Neutrophil (primary cell): Measurements from ENCODE around the gene OR2T27.

Experiments used
- H3K27ac ChIP-seq: fragments of 200-600 bp; sonication (generic); 2 replicates; pipeline ENCODE4 v1.5.1; 2016; ENCODE audit warnings: mild to moderate bottlenecking, moderate library complexity
- H3K27me3 ChIP-seq: fragments of 200-600 bp; sonication (generic); 2 replicates; pipeline ENCODE4 v1.6.0; 2016; ENCODE audit warnings: mild to moderate bottlenecking
- H3K36me3 ChIP-seq: fragments of 200-600 bp; sonication (generic); 2 replicates; pipeline ENCODE4 v1.5.1; 2017
- H3K4me1 ChIP-seq, 2 experiments: fragments of 200-600 bp in 1 of 2; sonication (generic) in 1 of 2; 1 replicate in 1 of 2; 2 replicates in 1 of 2; pipeline versions ENCODE4 v1.5.1 to v1.6.1; 2013 to 2016; ENCODE audit warnings: low read depth in 1 of 2, low read length in 1 of 2, mild to moderate bottlenecking in 1 of 2, moderate library complexity in 1 of 2; ENCODE audit not compliant: control insufficient read depth in 1 of 2, insufficient read depth in 1 of 2
- H3K4me3 ChIP-seq, 2 experiments: fragments of 200-600 bp in 1 of 2; sonication (generic) in 1 of 2; 1 replicate in 1 of 2; 2 replicates in 1 of 2; pipeline ENCODE4 v1.5.1; 2013 to 2016; ENCODE audit warnings: low read depth in 1 of 2, low read length in 1 of 2, mild to moderate bottlenecking in 1 of 2, moderate library complexity in 1 of 2
- H3K9me3 ChIP-seq: fragments of 200-600 bp; sonication (generic); 2 replicates; pipeline ENCODE4 v1.5.1; 2016
- TF ChIP-seq, protein P1 (sequence below): fragments of 200-600 bp; sonication (generic); IDR thresholded peaks from 2 replicates; pipeline ENCODE4 v1.5.1; 2016; ENCODE audit warnings: antibody characterized with exemption

OR2T27 gene

DNA sequence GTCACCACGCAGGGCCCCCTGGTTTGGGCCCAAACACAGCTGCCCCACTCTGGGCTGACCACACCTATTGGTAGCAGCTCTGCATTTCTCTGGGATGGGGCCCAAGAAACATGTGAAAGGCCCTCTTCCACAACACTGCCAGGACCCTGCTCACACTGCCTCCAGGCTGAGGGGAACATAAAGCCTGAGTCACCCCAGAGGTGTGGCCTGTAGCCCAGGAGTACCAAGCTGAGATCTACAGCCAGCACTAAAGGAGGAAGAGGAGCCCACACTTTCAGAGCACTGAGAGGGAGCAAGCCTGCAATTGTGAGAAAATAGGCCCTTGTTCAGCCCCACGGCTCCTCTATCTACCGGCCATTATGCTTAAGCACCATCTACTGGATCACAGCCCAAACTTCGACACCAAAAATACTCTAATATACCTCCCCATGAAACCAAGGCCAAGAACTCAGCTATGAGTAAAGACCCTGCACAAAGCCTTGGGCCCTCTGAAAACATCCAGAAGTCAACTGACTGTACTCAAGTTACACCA, 43.4 kb downstream of the OR2T27 start:
- no peaks in the 10 kb centered on the region for H3K27me3 ChIP-seq
- no peak overlapping the region for H3K4me3 ChIP-seq
- H3K27ac ChIP-seq = no peak overlapping the region
- TF ChIP-seq, protein P1, sequence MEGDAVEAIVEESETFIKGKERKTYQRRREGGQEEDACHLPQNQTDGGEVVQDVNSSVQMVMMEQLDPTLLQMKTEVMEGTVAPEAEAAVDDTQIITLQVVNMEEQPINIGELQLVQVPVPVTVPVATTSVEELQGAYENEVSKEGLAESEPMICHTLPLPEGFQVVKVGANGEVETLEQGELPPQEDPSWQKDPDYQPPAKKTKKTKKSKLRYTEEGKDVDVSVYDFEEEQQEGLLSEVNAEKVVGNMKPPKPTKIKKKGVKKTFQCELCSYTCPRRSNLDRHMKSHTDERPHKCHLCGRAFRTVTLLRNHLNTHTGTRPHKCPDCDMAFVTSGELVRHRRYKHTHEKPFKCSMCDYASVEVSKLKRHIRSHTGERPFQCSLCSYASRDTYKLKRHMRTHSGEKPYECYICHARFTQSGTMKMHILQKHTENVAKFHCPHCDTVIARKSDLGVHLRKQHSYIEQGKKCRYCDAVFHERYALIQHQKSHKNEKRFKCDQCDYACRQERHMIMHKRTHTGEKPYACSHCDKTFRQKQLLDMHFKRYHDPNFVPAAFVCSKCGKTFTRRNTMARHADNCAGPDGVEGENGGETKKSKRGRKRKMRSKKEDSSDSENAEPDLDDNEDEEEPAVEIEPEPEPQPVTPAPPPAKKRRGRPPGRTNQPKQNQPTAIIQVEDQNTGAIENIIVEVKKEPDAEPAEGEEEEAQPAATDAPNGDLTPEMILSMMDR = no peak
- H3K4me1 ChIP-seq = no peaks in the 10 kb centered on the region
- H3K36me3 ChIP-seq = no peaks in the 10 kb centered on the region
- no peaks in the 10 kb centered on the region for H3K9me3 ChIP-seq

DNA sequence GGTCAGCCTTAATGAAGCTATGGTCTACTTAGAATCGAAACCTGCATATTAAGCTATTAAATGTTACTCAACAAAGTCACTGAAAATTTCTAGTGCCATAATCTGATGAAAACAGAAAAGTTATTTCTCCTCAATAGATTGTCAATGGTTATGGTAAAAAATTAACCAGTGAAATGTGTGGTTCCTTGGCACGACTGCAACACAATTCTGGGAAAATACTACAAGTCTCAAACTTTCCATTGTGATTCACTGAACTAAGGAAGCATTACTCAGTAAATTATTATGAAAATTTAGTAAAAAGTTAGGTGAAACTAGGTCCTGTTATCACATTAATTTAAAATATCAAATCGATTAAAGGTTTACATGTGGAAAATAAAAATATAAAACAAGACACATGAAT, 45.0 kb downstream of the OR2T27 start:
- TF ChIP-seq, protein P1 = no peak
- Histone ChIP-seq H3K27ac (no peak overlapping the region), H3K4me1 (no peaks in the 10 kb centered on the region), H3K4me3 (no peak overlapping the region), H3K36me3 (no peaks in the 10 kb centered on the region), H3K9me3 (no peaks in the 10 kb centered on the region), H3K27me3 (no peaks in the 10 kb centered on the region)
